MM.1S (cell line): ENCODE data around the gene OR4D6.
A peak's percentile ranks its signal among the peaks of the same experiment; 100 is the strongest.
"Not testable (repeated sequence)": the region's sequence is repeated elsewhere in the genome, so short reads cannot be mapped to it uniquely, and the experiment has no call there.

Experiments used
- DNase-seq: peaks from one replicate; pipeline ENCODE4 v3.0.0-alpha.2; 2015
- H2AFZ ChIP-seq: fragments of 300-600 bp; sonication (generic); 2 replicates; pipeline ENCODE4 v1.6.0; 2016; ENCODE audit warnings: antibody characterized with exemption, low read length
- H3F3A ChIP-seq: fragments of 300-600 bp; sonication (generic); 2 replicates; pipeline ENCODE4 v1.6.1; 2016; ENCODE audit warnings: mild to moderate bottlenecking, antibody characterized with exemption, low read length, moderate library complexity, mixed read lengths; ENCODE audit not compliant: insufficient read depth
- H3K27ac ChIP-seq: fragments of 300-600 bp; sonication (generic); 2 replicates; pipeline ENCODE4 v1.5.1; 2016; ENCODE audit warnings: mild to moderate bottlenecking, low read length
- H3K27me3 ChIP-seq: fragments of 300-600 bp; sonication (generic); replicated peaks from 2 replicates; pipeline ENCODE4 v1.6.0; 2016; ENCODE audit warnings: low read length; ENCODE audit not compliant: insufficient read depth
- H3K36me3 ChIP-seq: fragments of 300-600 bp; sonication (generic); replicated peaks from 2 replicates; pipeline ENCODE4 v1.6.1; 2016; ENCODE audit warnings: mild to moderate bottlenecking, low read length, mixed read lengths; ENCODE audit not compliant: insufficient read depth
- H3K4me1 ChIP-seq: fragments of 300-600 bp; sonication (generic); 2 replicates; pipeline ENCODE4 v1.6.1; 2016; ENCODE audit warnings: low read length, mixed read lengths
- H3K4me2 ChIP-seq: fragments of 300-600 bp; sonication (generic); 2 replicates; pipeline ENCODE4 v1.6.0; 2016; ENCODE audit warnings: low read depth, low read length
- H3K4me3 ChIP-seq: fragments of 300-600 bp; sonication (generic); 2 replicates; pipeline ENCODE4 v1.5.1; 2016; ENCODE audit warnings: low read length, mixed read lengths
- H3K79me2 ChIP-seq: fragments of 300-600 bp; sonication (generic); 2 replicates; pipeline ENCODE4 v1.6.1; 2016; ENCODE audit warnings: mixed run types, low read length, mixed read lengths
- H3K9ac ChIP-seq: fragments of 300-600 bp; sonication (generic); 2 replicates; pipeline ENCODE4 v1.6.1; 2016; ENCODE audit warnings: low read length, mixed read lengths
- H3K9me2 ChIP-seq: fragments of 300-600 bp; sonication (generic); replicated peaks from 2 replicates; pipeline ENCODE4 v1.6.1; 2016; ENCODE audit warnings: mild to moderate bottlenecking, low read length, mixed read lengths; ENCODE audit not compliant: insufficient read depth
- H3K9me3 ChIP-seq: fragments of 300-600 bp; sonication (generic); replicated peaks from 2 replicates; pipeline ENCODE4 v1.6.1; 2016; ENCODE audit warnings: mild to moderate bottlenecking, low read length, mixed read lengths; ENCODE audit not compliant: insufficient read depth
- H4K20me1 ChIP-seq: fragments of 300-600 bp; sonication (generic); 2 replicates; pipeline ENCODE4 v1.6.1; 2016; ENCODE audit warnings: mild to moderate bottlenecking, low read length, moderate library complexity, mixed read lengths; ENCODE audit not compliant: insufficient read depth
- EZH2 ChIP-seq: fragments of 300-600 bp; sonication (generic); optimal IDR thresholded peaks from 2 replicates; pipeline ENCODE3; 2017; ENCODE audit warnings: low read depth, mild to moderate bottlenecking, antibody characterized with exemption, low read length, mixed read lengths
- EZH2phosphoT487 ChIP-seq: fragments of 300-600 bp; sonication (generic); IDR thresholded peaks from 2 replicates; pipeline ENCODE4 v1.6.1; 2018; ENCODE audit warnings: antibody characterized with exemption, low read length
- TF ChIP-seq, protein P1 (sequence below): fragments of 300-600 bp; sonication (generic); IDR thresholded peaks from 2 replicates; pipeline ENCODE4 v1.5.1; 2016; ENCODE audit warnings: antibody characterized with exemption, low read length, mixed read lengths

The OR4D6 gene

DNA sequence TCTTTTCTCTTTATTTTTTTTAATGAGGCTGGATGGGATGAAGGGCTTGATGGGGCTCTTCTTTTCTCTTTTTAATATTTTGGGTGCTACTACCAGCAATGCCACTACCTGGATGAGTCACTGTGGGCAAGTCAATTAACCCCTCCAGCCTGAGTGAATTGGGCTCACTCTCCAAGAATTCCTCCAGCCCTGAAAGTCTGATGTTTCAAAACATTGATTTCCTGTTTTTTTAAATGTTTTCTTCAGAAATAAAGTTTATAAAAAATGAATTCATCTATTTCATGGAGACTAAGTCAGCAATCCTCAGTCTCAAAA is 29.7 kb upstream of the OR4D6 start:
- TF ChIP-seq, protein P1, sequence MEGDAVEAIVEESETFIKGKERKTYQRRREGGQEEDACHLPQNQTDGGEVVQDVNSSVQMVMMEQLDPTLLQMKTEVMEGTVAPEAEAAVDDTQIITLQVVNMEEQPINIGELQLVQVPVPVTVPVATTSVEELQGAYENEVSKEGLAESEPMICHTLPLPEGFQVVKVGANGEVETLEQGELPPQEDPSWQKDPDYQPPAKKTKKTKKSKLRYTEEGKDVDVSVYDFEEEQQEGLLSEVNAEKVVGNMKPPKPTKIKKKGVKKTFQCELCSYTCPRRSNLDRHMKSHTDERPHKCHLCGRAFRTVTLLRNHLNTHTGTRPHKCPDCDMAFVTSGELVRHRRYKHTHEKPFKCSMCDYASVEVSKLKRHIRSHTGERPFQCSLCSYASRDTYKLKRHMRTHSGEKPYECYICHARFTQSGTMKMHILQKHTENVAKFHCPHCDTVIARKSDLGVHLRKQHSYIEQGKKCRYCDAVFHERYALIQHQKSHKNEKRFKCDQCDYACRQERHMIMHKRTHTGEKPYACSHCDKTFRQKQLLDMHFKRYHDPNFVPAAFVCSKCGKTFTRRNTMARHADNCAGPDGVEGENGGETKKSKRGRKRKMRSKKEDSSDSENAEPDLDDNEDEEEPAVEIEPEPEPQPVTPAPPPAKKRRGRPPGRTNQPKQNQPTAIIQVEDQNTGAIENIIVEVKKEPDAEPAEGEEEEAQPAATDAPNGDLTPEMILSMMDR: no peak
- no peak for TF ChIP-seq EZH2phosphoT487
- TF ChIP-seq EZH2: no peak
- Histone ChIP-seq H2AFZ (no peak overlapping the region), H3K79me2 (no peaks in the 10 kb centered on the region), H3K4me1 (no peaks in the 10 kb centered on the region), H3K27ac (no peak overlapping the region), H3F3A (no peaks in the 10 kb centered on the region), H3K4me2 (no peak overlapping the region), H4K20me1 (no peaks in the 10 kb centered on the region), H3K27me3 (no peaks in the 10 kb centered on the region), H3K9ac (no peak overlapping the region), H3K9me2 (no peaks in the 10 kb centered on the region), H3K9me3 (no peaks in the 10 kb centered on the region), H3K4me3 (no peak overlapping the region), H3K36me3 (no peaks in the 10 kb centered on the region)
- DNase-seq: no peak

DNA sequence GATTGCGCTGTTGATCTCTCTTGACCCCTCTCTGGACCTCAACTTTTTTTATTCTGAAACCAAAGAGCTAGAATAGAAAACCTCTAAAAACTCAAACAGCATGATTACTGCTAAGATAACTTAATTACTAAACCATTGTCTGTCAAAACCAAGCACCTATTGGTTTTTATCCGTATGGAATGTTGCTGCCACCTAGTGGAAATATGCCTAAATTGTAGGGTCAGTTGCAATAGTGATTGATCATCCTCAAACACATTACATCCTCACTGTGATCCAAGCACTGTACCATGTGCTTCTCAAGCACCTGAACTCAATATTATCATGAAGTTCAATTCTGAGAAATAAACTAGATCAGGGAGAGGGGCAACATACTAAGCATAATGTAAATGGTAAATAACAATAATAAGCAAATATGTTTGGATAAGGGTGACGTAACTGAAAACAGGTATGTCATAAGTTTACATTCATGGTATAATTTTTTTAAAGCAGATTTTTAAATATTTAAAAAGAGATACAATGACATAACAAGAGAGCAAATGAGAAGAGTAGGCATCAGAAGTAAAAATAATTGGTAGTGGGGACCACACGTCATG is 26.7 kb upstream of the OR4D6 start:
- Histone ChIP-seq H3K4me2 (no peak overlapping the region), H3K36me3 (no peaks in the 10 kb centered on the region), H3K79me2 (no peaks in the 10 kb centered on the region), H3K27me3 (no peaks in the 10 kb centered on the region), H3K27ac (no peak overlapping the region), H2AFZ (no peak overlapping the region), H4K20me1 (no peaks in the 10 kb centered on the region), H3F3A (no peaks in the 10 kb centered on the region), H3K9me2 (no peaks in the 10 kb centered on the region), H3K4me3 (no peak overlapping the region), H3K9me3 (no peaks in the 10 kb centered on the region), H3K9ac (no peak overlapping the region), H3K4me1 (no peaks in the 10 kb centered on the region)
- no peak for TF ChIP-seq EZH2
- TF ChIP-seq, protein P1: peak; percentile 86
- no peak for TF ChIP-seq EZH2phosphoT487
- DNase-seq: peak; percentile 76

DNA sequence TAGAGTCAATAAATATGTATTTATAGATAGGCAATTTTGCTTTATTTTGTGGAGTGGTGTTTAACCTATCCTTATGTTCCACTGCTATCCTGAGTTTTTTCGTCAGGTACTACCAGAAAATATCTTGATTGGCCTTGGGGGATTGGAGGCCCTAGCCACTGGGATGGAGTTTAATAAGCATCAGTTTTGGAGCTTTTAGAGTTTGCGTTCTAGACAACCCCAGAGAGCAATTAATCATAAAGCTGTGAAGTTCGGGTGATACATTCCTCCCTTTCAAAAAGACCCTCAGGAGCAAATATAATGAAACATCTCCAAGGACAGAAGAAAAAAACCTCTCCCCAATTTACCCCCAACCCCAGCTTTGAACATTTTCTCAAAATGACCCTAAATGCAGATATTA is 20.6 kb upstream of the OR4D6 start, which contains the start of gene OR5A1:
TSS of gene OR5A1 (plus strand) at position 301 of the 400 bp plus-strand sequence. CDS start 6,700 bp downstream, outside the sequence.
- H3K9me2 ChIP-seq: no peaks in the 10 kb centered on the region
- no peaks in the 10 kb centered on the region for H3F3A ChIP-seq
- H3K4me2 ChIP-seq: no peak within 1 kb of the TSS
- no peak within 1 kb of the TSS for H3K27ac ChIP-seq
- H3K4me1 ChIP-seq: no peaks in the 10 kb centered on the region
- DNase-seq: no peak
- no peaks in the 10 kb centered on the region for H3K9me3 ChIP-seq
- no peaks in the 10 kb centered on the region for H4K20me1 ChIP-seq
- H2AFZ ChIP-seq: no peak within 1 kb of the TSS
- H3K36me3 ChIP-seq: no peaks in the 10 kb centered on the region
- TF ChIP-seq EZH2 (no peak), EZH2phosphoT487 (no peak)
- H3K27me3 ChIP-seq: no peaks in the 10 kb centered on the region
- no peaks in the 10 kb centered on the region for H3K79me2 ChIP-seq
- H3K4me3 ChIP-seq: no peak within 1 kb of the TSS
- H3K9ac ChIP-seq: no peak within 1 kb of the TSS

DNA sequence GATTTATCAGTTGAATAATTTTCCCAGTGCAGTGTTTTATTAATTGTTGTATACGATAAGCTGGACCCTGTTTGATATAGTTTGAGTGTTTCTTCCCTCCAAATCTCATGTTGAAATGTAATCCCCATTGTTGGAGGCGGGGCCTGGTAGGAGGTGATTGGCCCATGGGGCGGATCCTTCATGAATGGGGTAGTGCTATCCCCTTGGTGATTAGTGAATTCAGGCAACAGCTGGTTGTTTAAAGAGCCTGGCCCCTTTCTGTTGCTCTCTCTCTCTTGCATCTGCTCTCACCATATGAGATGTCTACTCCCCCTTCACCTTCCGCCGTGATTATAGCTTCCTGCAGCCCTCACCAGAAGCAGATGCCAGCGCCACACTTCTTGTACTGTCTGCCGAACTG is 19.0 kb upstream of the OR4D6 start:
- Histone ChIP-seq H3K79me2 (no peaks in the 10 kb centered on the region), H3F3A (no peaks in the 10 kb centered on the region), H3K9me3 (no peaks in the 10 kb centered on the region), H3K27me3 (no peaks in the 10 kb centered on the region), H4K20me1 (no peaks in the 10 kb centered on the region), H3K27ac (no peak overlapping the region), H2AFZ (no peak overlapping the region), H3K9me2 (no peaks in the 10 kb centered on the region), H3K9ac (no peak overlapping the region), H3K4me2 (no peak overlapping the region), H3K36me3 (no peaks in the 10 kb centered on the region), H3K4me1 (no peaks in the 10 kb centered on the region), H3K4me3 (no peak overlapping the region)
- TF ChIP-seq EZH2phosphoT487 (no peak), EZH2 (no peak)
- TF ChIP-seq, protein P1: no peak
- no peak for DNase-seq

DNA sequence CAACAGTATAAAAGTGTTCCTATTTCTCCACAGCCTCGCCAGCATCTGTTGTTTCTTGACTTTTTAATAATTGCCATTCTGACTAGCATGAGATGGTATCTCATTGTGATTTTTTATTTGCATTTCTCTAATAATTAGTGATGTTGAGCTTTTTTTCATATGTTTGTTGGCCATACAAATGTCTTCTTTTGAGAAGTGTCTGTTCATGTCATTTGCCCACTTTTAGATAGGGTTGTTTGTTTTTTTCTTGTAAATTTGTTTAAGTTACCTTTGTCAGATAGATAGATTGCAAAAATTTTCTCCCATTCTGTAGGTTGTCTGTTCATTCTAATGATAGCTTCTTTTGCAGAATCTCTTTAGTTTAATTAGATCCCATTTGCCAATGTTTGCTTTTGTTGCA is 11.1 kb upstream of the OR4D6 start:
- not testable (repeated sequence) for H3K27me3 ChIP-seq, H3K9ac ChIP-seq, H3K9me2 ChIP-seq, H4K20me1 ChIP-seq, H3K4me3 ChIP-seq, H3K79me2 ChIP-seq, H3K4me2 ChIP-seq, H2AFZ ChIP-seq, DNase-seq, H3K4me1 ChIP-seq, H3K36me3 ChIP-seq, H3K9me3 ChIP-seq, H3K27ac ChIP-seq, H3F3A ChIP-seq
